HEK293T (cell line): ENCODE data around the gene RAB3IL1.
A peak's percentile ranks its signal among the peaks of the same experiment; 100 is the strongest.

Experiments used
- CTCF ChIA-PET: fragments of 350-600 bp; formaldehyde crosslinking; extraction: SDS; loops from one replicate; lab custom pipeline; 2021; ENCODE audit warnings: antibody characterized with exemption, inconsistent platforms; lab: Yijun Ruan, JAX
- POLR2A ChIA-PET: fragments of 350-600 bp; formaldehyde crosslinking; extraction: SDS; loops from one replicate; lab custom pipeline; 2020; ENCODE audit warnings: antibody characterized with exemption, inconsistent platforms; lab: Yijun Ruan, JAX
- DNase-seq: peaks from one replicate; pipeline ENCODE4 v3.0.0; 2012; ENCODE audit warnings: mixed read lengths; ENCODE audit errors: extremely low spot score
- ARNT ChIP-seq: fragments of 450-650 bp; IDR thresholded peaks from 2 replicates; pipeline ENCODE4 v1.6.1; 2017; ENCODE audit warnings: mild to moderate bottlenecking
- BHLHE40 ChIP-seq: fragments of 450-650 bp; IDR thresholded peaks from 2 replicates; pipeline ENCODE4 v1.6.1; 2016; ENCODE audit warnings: mild to moderate bottlenecking, moderate library complexity, borderline replicate concordance
- CTBP1 ChIP-seq: fragments of 450-650 bp; IDR thresholded peaks from 2 replicates; pipeline ENCODE4 v1.6.1; 2016; ENCODE audit warnings: borderline replicate concordance
- ELF4 ChIP-seq: fragments of 450-650 bp; IDR thresholded peaks from 2 replicates; pipeline ENCODE4 v1.6.1; 2017; ENCODE audit warnings: antibody characterized with exemption
- FOXA1 ChIP-seq: fragments of 450-650 bp; IDR thresholded peaks from 2 replicates; pipeline ENCODE4 v1.6.1; 2016; ENCODE audit warnings: mild to moderate bottlenecking
- FOXK2 ChIP-seq: fragments of 450-650 bp; IDR thresholded peaks from 2 replicates; pipeline ENCODE4 v1.6.1; 2016; ENCODE audit warnings: mild to moderate bottlenecking
- FOXM1 ChIP-seq: fragments of 450-650 bp; IDR thresholded peaks from 2 replicates; pipeline ENCODE4 v1.6.1; 2017; ENCODE audit warnings: mild to moderate bottlenecking, borderline replicate concordance
- HDGF ChIP-seq: fragments of 450-650 bp; IDR thresholded peaks from 2 replicates; pipeline ENCODE4 v1.6.1; 2017; ENCODE audit warnings: antibody characterized with exemption, borderline replicate concordance
- L3MBTL2 ChIP-seq: fragments of 450-650 bp; conservative IDR thresholded peaks from 2 replicates; pipeline ENCODE4 v1.6.1; 2016; ENCODE audit warnings: mild to moderate bottlenecking
- LEF1 ChIP-seq: fragments of 450-650 bp; IDR thresholded peaks from 2 replicates; pipeline ENCODE4 v1.6.1; 2017; ENCODE audit warnings: mild to moderate bottlenecking, borderline replicate concordance
- NFRKB ChIP-seq: fragments of 450-650 bp; IDR thresholded peaks from 2 replicates; pipeline ENCODE4 v1.6.1; 2016; ENCODE audit warnings: mild to moderate bottlenecking, moderate library complexity
- SP1 ChIP-seq: fragments of 450-650 bp; IDR thresholded peaks from 2 replicates; pipeline ENCODE4 v1.6.1; 2017
- SUZ12 ChIP-seq: fragments of 450-650 bp; IDR thresholded peaks from 2 replicates; pipeline ENCODE4 v1.6.1; 2016; ENCODE audit warnings: mild to moderate bottlenecking
- TARDBP ChIP-seq: fragments of 450-650 bp; IDR thresholded peaks from 2 replicates; pipeline ENCODE4 v1.6.1; 2016
- ZNF384 ChIP-seq: fragments of 450-650 bp; IDR thresholded peaks from 2 replicates; pipeline ENCODE4 v1.6.1; 2016
- TF ChIP-seq, protein P1 (sequence below): fragments of 450-650 bp; IDR thresholded peaks from 2 replicates; pipeline ENCODE4 v1.6.1; 2016

The RAB3IL1 gene

DNA sequence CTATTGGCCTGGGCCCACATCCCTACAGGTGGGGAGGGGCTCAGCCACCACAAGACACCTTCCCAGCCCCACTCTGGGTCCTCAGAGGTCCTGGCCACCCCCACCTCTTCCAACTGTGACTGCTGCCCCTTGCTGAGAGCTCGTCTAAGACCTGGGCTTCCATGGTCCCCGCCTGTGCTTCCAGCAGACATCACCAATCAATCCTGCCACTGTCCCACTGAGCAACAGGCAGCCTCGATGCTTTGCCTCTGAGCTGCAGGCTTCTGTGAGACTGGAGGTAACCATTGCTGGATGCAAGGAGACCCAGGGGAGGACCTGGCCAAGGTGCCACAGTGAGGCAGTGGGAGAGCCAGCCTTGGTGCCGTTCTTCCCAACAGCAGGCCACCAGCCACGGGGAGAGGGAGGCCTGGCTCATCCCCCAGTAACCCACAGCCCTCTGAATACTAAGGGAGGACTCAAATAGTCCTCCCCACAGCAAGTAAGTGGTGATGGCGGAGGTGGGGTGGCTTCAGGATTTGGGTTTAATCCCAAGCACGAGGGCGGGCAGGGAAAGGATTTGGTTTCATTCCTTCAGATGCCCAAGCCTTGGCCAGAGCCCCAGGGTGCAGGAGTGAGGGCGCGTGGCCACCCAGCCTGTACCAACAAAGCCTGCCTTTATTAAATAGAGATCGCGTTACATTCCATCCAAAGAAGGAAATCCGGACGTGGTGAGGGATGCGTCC lies 20.5 kb downstream of the RAB3IL1 start:
- DNase-seq: no peak
- CTCF ChIA-PET: interaction anchor here (0.6 to 6.9 kb wide), 12 partner anchors 11 to 477 kb away, joined by 3 to 77 read pairs (median 4); partner anchors contain the start of gene BEST1
- POLR2A ChIA-PET: interaction anchor here (1.0 to 2.2 kb wide), 2 partner anchors 50 to 104 kb away, joined by 3 to 8 read pairs; partner anchors contain the start of genes FEN1 and TMEM258
- no peak for TF ChIP-seq CTBP1
- TF ChIP-seq, protein P1, sequence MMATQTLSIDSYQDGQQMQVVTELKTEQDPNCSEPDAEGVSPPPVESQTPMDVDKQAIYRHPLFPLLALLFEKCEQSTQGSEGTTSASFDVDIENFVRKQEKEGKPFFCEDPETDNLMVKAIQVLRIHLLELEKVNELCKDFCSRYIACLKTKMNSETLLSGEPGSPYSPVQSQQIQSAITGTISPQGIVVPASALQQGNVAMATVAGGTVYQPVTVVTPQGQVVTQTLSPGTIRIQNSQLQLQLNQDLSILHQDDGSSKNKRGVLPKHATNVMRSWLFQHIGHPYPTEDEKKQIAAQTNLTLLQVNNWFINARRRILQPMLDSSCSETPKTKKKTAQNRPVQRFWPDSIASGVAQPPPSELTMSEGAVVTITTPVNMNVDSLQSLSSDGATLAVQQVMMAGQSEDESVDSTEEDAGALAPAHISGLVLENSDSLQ: no peak
- TF ChIP-seq SUZ12: no peak
- no peak for TF ChIP-seq FOXA1
- no peak for TF ChIP-seq ELF4
- TF ChIP-seq TARDBP: no peak
- no peak for TF ChIP-seq SP1
- no peak for TF ChIP-seq NFRKB
- TF ChIP-seq LEF1: no peak
- TF ChIP-seq FOXM1: no peak
- TF ChIP-seq BHLHE40: no peak
- TF ChIP-seq ARNT: no peak
- TF ChIP-seq L3MBTL2: no peak
- no peak for TF ChIP-seq FOXK2

DNA sequence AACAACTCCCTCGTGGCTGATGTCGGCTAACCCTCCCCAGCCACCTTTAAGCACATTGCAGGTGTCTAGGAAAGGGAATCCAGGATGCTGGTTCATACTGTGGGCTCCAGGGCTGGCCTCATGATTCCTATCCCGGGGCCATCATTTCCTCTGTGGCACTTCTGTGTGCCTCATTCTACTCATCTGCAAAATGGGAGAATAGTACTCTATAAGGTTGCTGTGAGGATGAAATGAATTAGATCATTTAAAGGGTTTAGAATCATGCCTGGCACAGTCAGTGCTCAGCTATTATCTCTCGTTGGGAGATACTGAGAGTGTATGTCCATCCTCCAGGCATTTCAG lies 21.7 kb downstream of the RAB3IL1 start:
- TF ChIP-seq HDGF (no peak), FOXK2 (no peak), CTBP1 (no peak), ZNF384 (no peak), TARDBP (no peak), LEF1 (no peak), SUZ12 (no peak), SP1 (no peak), ARNT (no peak), NFRKB (no peak), FOXM1 (no peak), FOXA1 (no peak), ELF4 (no peak), BHLHE40 (no peak), L3MBTL2 (no peak)
- TF ChIP-seq, protein P1: no peak
- ChIA-PET CTCF (interaction anchor here (0.6 to 6.9 kb wide), 3 partner anchors 50 to 478 kb away, joined by 3 to 77 read pairs (median 73); no protein-coding TSS in a partner anchor), POLR2A (interaction anchor here (1.0 kb wide), 1 partner anchor 103 kb away, joined by 3 read pairs; the partner anchor contains the start of genes FEN1 and TMEM258)
- DNase-seq: no peak

DNA sequence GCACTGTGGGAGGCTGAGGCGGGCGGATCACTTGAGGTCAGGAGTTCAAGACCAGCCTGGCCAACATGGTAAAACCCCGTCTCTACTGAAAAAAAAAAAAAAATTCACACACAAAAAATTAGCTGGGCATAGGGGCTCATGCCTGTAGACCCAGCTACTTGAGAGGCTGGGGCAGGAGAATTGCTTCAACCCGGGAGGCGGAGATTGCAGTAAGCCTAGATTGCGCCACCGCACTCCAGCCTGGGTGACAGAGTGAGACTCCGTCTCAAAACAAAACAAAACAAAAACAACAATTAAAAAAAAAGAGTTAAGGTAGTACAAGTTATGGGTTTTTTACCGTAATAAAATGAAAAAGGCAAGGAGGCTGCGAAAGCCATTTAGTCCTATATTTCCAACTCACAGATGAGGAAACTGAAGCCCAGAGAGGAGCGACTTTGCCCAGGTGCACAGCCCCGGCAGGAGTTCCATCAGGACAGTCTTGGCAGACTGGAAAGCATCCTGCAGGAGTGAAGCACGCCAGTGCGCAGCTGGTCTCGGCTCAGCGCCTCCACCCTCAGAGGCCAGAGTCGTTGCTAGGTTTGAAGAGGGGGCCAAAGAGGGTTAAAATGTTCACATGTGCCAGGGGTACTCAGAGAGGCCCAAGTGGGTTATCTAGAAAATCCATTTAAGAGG lies 22.2 kb downstream of the RAB3IL1 start:
- DNase-seq: no peak
- no peak for TF ChIP-seq BHLHE40
- TF ChIP-seq TARDBP: no peak
- CTCF ChIA-PET: interaction anchor here (5.6 to 6.9 kb wide), 2 partner anchors 51 to 187 kb away, joined by 73 to 77 read pairs; no protein-coding TSS in a partner anchor
- POLR2A ChIA-PET: no interaction called here

DNA sequence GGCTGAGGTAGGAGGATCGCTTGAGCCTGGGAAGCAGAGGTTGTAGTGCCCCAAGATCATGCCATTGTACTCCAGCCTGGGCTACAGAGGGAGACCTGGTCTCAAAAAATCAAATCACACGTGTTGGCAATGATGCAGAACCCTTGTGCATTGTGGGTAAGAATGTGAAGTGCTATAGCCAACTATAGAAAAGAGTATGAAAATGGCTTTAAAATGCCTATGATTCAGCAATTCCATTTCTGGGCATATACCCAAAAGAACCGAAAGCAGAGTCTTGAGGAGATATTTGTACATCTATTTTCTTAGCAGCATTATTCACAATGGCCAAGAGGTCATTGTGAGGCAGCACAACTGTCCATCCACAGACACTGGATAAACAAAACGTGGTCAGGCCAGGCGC lies 23.4 kb downstream of the RAB3IL1 start:
- ChIA-PET CTCF (no interaction called here), POLR2A (no interaction called here)

DNA sequence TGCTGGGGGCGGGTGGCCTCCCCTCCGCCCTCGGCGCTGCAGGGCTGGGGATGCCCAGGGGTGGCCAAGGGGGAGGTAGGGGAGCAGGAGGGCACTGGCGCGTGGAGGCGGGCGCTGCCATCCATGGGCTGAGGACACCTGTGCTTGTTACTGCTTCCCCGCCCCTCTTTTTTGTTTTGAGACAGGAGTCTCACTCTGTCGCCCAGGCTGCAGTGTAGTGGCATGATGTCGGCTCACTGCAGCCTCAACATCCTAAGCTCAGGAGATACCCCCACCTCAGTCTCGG lies 25.3 kb downstream of the RAB3IL1 start:
- CTCF ChIA-PET: interaction anchor here (0.7 kb wide), 1 partner anchor 55 kb away, joined by 3 read pairs; no protein-coding TSS in a partner anchor
- no peak for DNase-seq
- TF ChIP-seq ZNF384: no peak
- TF ChIP-seq LEF1: no peak
- TF ChIP-seq L3MBTL2: no peak
- no peak for TF ChIP-seq TARDBP
- no peak for TF ChIP-seq HDGF
- no peak for TF ChIP-seq ARNT
- no peak for TF ChIP-seq SP1
- TF ChIP-seq BHLHE40: no peak
- no peak for TF ChIP-seq ELF4
- TF ChIP-seq SUZ12: no peak
- POLR2A ChIA-PET: no interaction called here

More for the DNA sequence above, 23.4 kb downstream of the RAB3IL1 start:
- TF ChIP-seq FOXK2: no peak
- no peak for TF ChIP-seq HDGF
- no peak for TF ChIP-seq L3MBTL2
- TF ChIP-seq FOXA1: no peak
- no peak for TF ChIP-seq SP1
- no peak for DNase-seq

DNA sequence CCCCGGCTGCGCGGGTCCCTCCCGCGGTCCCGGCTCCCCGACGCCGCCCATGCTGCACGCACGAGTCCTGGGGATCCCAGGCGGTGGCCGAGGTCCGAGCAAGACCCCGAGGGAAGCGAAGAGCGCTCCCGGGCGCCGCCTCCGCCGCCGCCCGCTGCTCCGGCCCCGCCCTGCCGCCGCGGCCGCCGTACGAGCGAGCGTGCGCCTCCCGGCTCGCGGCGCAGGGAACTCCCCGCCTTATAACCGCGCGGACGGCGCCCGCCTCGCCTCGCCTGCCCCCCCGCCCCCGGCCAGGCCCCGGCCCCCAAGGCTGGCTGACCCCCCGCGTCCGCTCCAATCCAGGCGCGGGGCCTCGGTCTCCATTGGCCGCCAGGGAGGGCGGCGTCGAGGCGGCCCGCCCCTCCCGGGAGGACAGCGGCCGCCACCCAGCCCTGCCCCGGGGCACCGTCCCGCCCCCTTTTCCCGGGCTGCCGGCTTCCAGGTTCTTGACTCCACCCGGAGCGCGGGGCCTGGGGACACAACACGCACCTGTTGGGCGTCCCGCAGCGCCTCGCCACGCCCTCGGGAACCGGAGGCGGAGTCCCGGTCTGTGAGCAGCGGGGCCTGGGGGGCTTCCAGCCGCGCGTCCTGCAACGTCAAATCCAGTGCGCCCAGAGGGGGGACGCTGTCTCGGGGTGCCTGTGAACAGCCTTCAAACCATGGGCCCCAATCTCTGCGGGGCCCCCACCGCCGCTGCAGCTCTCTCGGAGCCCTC lies 25.9 kb downstream of the RAB3IL1 start, which contains the start of gene FADS3:
Gene FADS3 (minus strand): TSS at position 215 of the 754 bp plus-strand sequence. CDS start 164 bp downstream, at position 51.
- POLR2A ChIA-PET: no interaction called here

More for the DNA sequence above, 25.9 kb downstream of the RAB3IL1 start, which contains the start of gene FADS3:
- DNase-seq: peak; percentile 73
- no peak for TF ChIP-seq ELF4
- TF ChIP-seq CTBP1: no peak
- no peak for TF ChIP-seq BHLHE40
- TF ChIP-seq TARDBP: no peak
- no peak for TF ChIP-seq SUZ12
- no peak for TF ChIP-seq ARNT
- no peak for TF ChIP-seq L3MBTL2
- no peak for TF ChIP-seq HDGF
- TF ChIP-seq FOXM1: no peak
- no peak for TF ChIP-seq ZNF384
- CTCF ChIA-PET: no interaction called here
